ENCODE measurements around the gene PLA2G6. TPM values are rescaled to one million over a fixed set of nuclear protein-coding genes. Genes with fewer than 3 reads are reported as not detected.

The PLA2G6 gene
- total and polyA plus RNA-seq, 9 of the 15 experiments (the other 6 are each of a cell fraction or from before 2014, with no cell fraction given), result 0.11 to 12.2 (median 9.7) TPM

GRCh38 chr22:38213990-38214301 is 32.3 kb upstream of the PLA2G6 start:
- ATAC-seq, result no peak; the same call in 2 of the 3 replicates
- Histone ChIP-seq H3K27me3 (ENCODE audit: control insufficient read depth in 2 of 2, insufficient read depth in 2 of 2, low read length in 2 of 2) (no peaks in the 10 kb centered on the region), H3K9ac (ENCODE audit: insufficient read depth in 1 of 2, low read depth in 2 of 2, low read length in 2 of 2) (peak overlapping the region; percentile 26 to 92), H3K4me3 (peak overlapping the region; percentile 24; the same call in 1 of the 2 replicates), H3K4me2 (ENCODE audit: insufficient read depth, low read length) (peak overlapping the region; percentile 55), H3K9me1 (ENCODE audit: control insufficient read depth, insufficient read depth, low read length) (no peaks in the 10 kb centered on the region), H3K9me3 (replicated peaks; ENCODE audit: control insufficient read depth, insufficient read depth, low read depth, low read length) (no peaks in the 10 kb centered on the region), H4K20me1 (replicated peaks; ENCODE audit: control insufficient read depth, insufficient read depth, low read length) (0 out of 2 replicates have a peak, but pooled peaks cover 9% of the 10 kb centered on the region), H3K27ac (ENCODE audit: extremely low read depth, low read depth, low read length) (no peak overlapping the region; the same call in 2 of the 3 replicates), H3K79me2 (ENCODE audit: control insufficient read depth, insufficient read depth, low read length) (peaks cover 6% of the 10 kb centered on the region; the same call in 1 of the 3 replicates), H3K36me3 (ENCODE audit: control insufficient read depth, insufficient read depth, low read length) (peaks cover 2% of the 10 kb centered on the region; the same call in 1 of the 3 replicates), H3K4me1 (replicated peaks in 1 of 2; ENCODE audit: control insufficient read depth in 2 of 2, insufficient read depth in 2 of 2, low read length in 2 of 2) (peaks cover 10 to 31% of the 10 kb centered on the region in 2 experiments; a peak in 4 of 5 replicates), H2AFZ (ENCODE audit: low read depth, low read length) (peak overlapping the region; percentile 56; the same call in 1 of the 2 replicates)
- FAIRE-seq, result no peak
- in situ Hi-C loops (cut with MboI) (no loop called here), intact Hi-C loops (cut with micrococcal nuclease) (no loop called here)
- CTCF ChIA-PET (ENCODE audit: low intra/inter-chr PET ratio), result no interaction called here
- POLR2A ChIA-PET, result interaction anchor here (0.5 to 4.9 kb wide), 5 partner anchors 10 to 254 kb away, joined by 3 to 44 read pairs (median 4); partner anchors contain the start of genes MAFF and PLA2G6
- DNase-seq (ENCODE audit: extremely low read depth in 1 of 4, low spot score in 3 of 4), result no peak
- 41% methylated on average over 4 of the region's 8 CpGs for WGBS (ENCODE audit: insufficient coverage, low coverage, missing lambda C conversion rate)
- no TSS peak for BruUV-seq (replicated peaks)
- TF ChIP-seq ZNF395 (CRISPR knock-in tag; IDR thresholded peaks at IDR 0.05) (no peak), ETV5 (CRISPR knock-in tag; IDR thresholded peaks at IDR 0.05; ENCODE audit: low read depth) (no peak), ZNF717 (CRISPR knock-in tag; IDR thresholded peaks at IDR 0.05) (no peak), SRSF3 (IDR thresholded peaks at IDR 0.05; ENCODE audit: insufficient read depth, low read length) (no peak), HNRNPK (IDR thresholded peaks at IDR 0.05; ENCODE audit: low read depth, low read length, poor library complexity, severe bottlenecking) (no peak), ZNF217 (CRISPR knock-in tag; IDR thresholded peaks at IDR 0.05) (no peak), SIX5 (IDR thresholded peaks at IDR 0.05; ENCODE audit: borderline replicate concordance in 1 of 2, insufficient read depth in 1 of 2, low read depth in 1 of 2, low read length in 2 of 2) (no peak), GTF2B (IDR thresholded peaks at IDR 0.05; ENCODE audit: extremely low read depth, insufficient read length) (no peak), SMARCB1 (IDR thresholded peaks at IDR 0.05; ENCODE audit: insufficient read length, low read depth) (no peak), ZNF253 (CRISPR knock-in tag; conservative IDR thresholded peaks at IDR 0.05) (no peak), BRD4 (IDR thresholded peaks at IDR 0.05) (no peak), PRPF4 (IDR thresholded peaks at IDR 0.05; ENCODE audit: insufficient read depth, low read depth, low read length, poor library complexity, severe bottlenecking) (no peak), SRF (CRISPR knock-in tag; IDR thresholded peaks at IDR 0.05) (no peak), XRCC5 (IDR thresholded peaks at IDR 0.05; ENCODE audit: low read depth, low read length) (no peak), ZNF76 (CRISPR knock-in tag; IDR thresholded peaks at IDR 0.05; ENCODE audit: borderline replicate concordance) (no peak), NCOR1 (IDR thresholded peaks at IDR 0.05) (no peak), TAF1 (IDR thresholded peaks at IDR 0.05; ENCODE audit: control insufficient read depth, extremely low read depth, insufficient read depth, low read length, severe bottlenecking) (no peak)
- TF ChIP-seq, protein P1, sequence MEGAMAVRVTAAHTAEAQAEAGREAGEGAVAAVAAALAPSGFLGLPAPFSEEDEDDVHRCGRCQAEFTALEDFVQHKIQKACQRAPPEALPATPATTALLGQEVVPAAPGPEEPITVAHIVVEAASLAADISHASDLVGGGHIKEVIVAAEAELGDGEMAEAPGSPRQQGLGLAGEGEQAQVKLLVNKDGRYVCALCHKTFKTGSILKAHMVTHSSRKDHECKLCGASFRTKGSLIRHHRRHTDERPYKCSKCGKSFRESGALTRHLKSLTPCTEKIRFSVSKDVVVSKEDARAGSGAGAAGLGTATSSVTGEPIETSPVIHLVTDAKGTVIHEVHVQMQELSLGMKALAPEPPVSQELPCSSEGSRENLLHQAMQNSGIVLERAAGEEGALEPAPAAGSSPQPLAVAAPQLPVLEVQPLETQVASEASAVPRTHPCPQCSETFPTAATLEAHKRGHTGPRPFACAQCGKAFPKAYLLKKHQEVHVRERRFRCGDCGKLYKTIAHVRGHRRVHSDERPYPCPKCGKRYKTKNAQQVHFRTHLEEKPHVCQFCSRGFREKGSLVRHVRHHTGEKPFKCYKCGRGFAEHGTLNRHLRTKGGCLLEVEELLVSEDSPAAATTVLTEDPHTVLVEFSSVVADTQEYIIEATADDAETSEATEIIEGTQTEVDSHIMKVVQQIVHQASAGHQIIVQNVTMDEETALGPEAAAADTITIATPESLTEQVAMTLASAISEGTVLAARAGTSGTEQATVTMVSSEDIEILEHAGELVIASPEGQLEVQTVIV (CRISPR knock-in tag; IDR thresholded peaks at IDR 0.05; ENCODE audit: borderline replicate concordance), result no peak

All from K562 (cell line).